Hepatocyte (in vitro differentiated cells): Measurements from ENCODE around the gene PTCH2.
"Not testable (repeated sequence)": the region's sequence is repeated elsewhere in the genome, so short reads cannot be mapped to it uniquely, and the experiment has no call there.

ENCODE experiments used
- EZH2 ChIP-seq: fragments of 200-600 bp; sonication (generic); IDR thresholded peaks from 2 replicates; pipeline ENCODE4 v1.6.1; 2016; ENCODE audit warnings: antibody characterized with exemption, mild to moderate bottlenecking, borderline replicate concordance
- EZH2phosphoT487 ChIP-seq: fragments of 200-600 bp; sonication (generic); IDR thresholded peaks from one replicate; pipeline ENCODE4 v1.6.1; 2018; ENCODE audit warnings: antibody characterized with exemption, mild to moderate bottlenecking, low read depth, moderate library complexity; ENCODE audit not compliant: unreplicated experiment, severe bottlenecking
- TF ChIP-seq, protein P1 (sequence below): fragments of 200-600 bp; sonication (generic); IDR thresholded peaks from 2 replicates; pipeline ENCODE4 v1.5.1; 2016; ENCODE audit warnings: antibody characterized with exemption, mild to moderate bottlenecking; ENCODE audit not compliant: poor library complexity

DNA sequence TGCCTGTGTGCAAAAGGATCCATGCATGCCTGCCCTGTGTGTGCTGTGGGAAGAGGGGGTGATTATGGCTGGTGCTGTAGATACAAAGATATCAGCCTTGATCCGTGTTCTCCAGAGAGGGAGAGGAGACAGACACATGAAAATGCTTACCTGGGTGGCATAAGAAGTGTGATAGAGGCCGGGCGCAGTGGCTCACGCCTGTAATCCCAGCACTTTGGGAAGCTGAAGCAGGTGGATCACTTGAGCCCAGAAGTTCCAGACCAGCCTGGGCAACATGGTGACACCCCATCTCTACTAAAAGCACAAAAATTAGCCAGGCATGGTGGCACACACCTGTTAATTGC lies 32.3 kb downstream of the PTCH2 start:
- TF ChIP-seq, protein P1, sequence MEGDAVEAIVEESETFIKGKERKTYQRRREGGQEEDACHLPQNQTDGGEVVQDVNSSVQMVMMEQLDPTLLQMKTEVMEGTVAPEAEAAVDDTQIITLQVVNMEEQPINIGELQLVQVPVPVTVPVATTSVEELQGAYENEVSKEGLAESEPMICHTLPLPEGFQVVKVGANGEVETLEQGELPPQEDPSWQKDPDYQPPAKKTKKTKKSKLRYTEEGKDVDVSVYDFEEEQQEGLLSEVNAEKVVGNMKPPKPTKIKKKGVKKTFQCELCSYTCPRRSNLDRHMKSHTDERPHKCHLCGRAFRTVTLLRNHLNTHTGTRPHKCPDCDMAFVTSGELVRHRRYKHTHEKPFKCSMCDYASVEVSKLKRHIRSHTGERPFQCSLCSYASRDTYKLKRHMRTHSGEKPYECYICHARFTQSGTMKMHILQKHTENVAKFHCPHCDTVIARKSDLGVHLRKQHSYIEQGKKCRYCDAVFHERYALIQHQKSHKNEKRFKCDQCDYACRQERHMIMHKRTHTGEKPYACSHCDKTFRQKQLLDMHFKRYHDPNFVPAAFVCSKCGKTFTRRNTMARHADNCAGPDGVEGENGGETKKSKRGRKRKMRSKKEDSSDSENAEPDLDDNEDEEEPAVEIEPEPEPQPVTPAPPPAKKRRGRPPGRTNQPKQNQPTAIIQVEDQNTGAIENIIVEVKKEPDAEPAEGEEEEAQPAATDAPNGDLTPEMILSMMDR, result not testable (repeated sequence)
- not testable (repeated sequence) for TF ChIP-seq EZH2phosphoT487, EZH2
